Endothelial cell of umbilical vein (primary cell): Measurements from ENCODE around the gene MAPKAP1. TPM values are rescaled to one million over a fixed set of nuclear protein-coding genes. Genes with fewer than 3 reads are reported as not detected.

Source experiments
- BruUV-seq: library from RNA; stranded (reverse); fragments of 400-500 nt; replicated peaks from 2 replicates; lab custom pipeline; 2021; lab: Mats Ljungman, UMichigan
- CTCF ChIA-PET: fragments of 300-600, 350-600 bp; sonication (Branson Sonifier 250); formaldehyde crosslinking; loops from one replicate; lab custom pipeline; 2021; ENCODE audit warnings: antibody characterized with exemption, inconsistent platforms; lab: Charles Lee
- POLR2A ChIA-PET: fragments of 300-600, 350-600 bp; sonication (Branson Sonifier 250); formaldehyde crosslinking; loops from one replicate; lab custom pipeline; 2021; ENCODE audit warnings: antibody characterized with exemption, inconsistent platforms; lab: Charles Lee
- DNase-seq: peaks from one replicate; pipeline ENCODE4 v3.0.0-alpha.2; 2011; ENCODE audit warnings: low read depth, low spot score
- FAIRE-seq: peaks from 2 replicates; lab custom pipeline; 2011; peaks lifted over from hg19 to GRCh38; lab: Jason Lieb, UNC
- H2AFZ ChIP-seq: 2 replicates; pipeline ENCODE4 v1.6.0; 2012; ENCODE audit warnings: low read depth, low read length, control low read depth, inconsistent platforms
- H3K27ac ChIP-seq: 2 replicates; pipeline ENCODE4 v1.5.1; 2011; ENCODE audit warnings: low read depth, mild to moderate bottlenecking, control low read depth, low read length, moderate library complexity; ENCODE audit not compliant: insufficient read depth
- H3K27me3 ChIP-seq, 2 experiments: 2 replicates each; pipeline versions ENCODE4 v1.6.0 to v1.6.1; 2011; ENCODE audit warnings: low read length in 2 of 2, mixed read lengths in 1 of 2; ENCODE audit not compliant: control insufficient read depth in 2 of 2, insufficient read depth in 2 of 2
- H3K36me3 ChIP-seq, 2 experiments: 2 replicates in 1 of 2; 3 replicates in 1 of 2; pipeline ENCODE4 v1.5.1; 2011; ENCODE audit warnings: low read length in 2 of 2, mild to moderate bottlenecking in 1 of 2, moderate library complexity in 1 of 2; ENCODE audit not compliant: control insufficient read depth in 2 of 2, insufficient read depth in 2 of 2; ENCODE audit errors: extremely low read depth in 1 of 2
- H3K4me1 ChIP-seq: 3 replicates; pipeline ENCODE4 v1.5.1; 2011; ENCODE audit warnings: mild to moderate bottlenecking, low read length; ENCODE audit not compliant: control insufficient read depth, insufficient read depth; ENCODE audit errors: extremely low read depth
- H3K4me2 ChIP-seq: 2 replicates; pipeline ENCODE4 v1.6.1; 2011; ENCODE audit warnings: low read length, control low read depth, mixed read lengths; ENCODE audit not compliant: insufficient read depth
- H3K4me3 ChIP-seq, 3 experiments: fragments of 200-600 bp in 1 of 3; sonication (generic), shearing (Covaris generic) in 1 of 3; replicated peaks in 1 of 3; 2 replicates each; pipeline ENCODE4 v1.5.1; 2011 to 2016; ENCODE audit warnings: control low read depth in 3 of 3, low read length in 3 of 3, mild to moderate bottlenecking in 2 of 3, inconsistent platforms in 1 of 3, low read depth in 1 of 3, moderate library complexity in 1 of 3; ENCODE audit not compliant: insufficient read depth in 1 of 3
- H3K79me2 ChIP-seq: 2 replicates; pipeline ENCODE4 v1.6.0; 2012; ENCODE audit warnings: low read length, inconsistent platforms; ENCODE audit not compliant: control insufficient read depth, insufficient read depth
- H3K9ac ChIP-seq: replicated peaks from 2 replicates; pipeline ENCODE3; 2011; ENCODE audit warnings: low read length, control low read depth; ENCODE audit not compliant: insufficient read depth; ENCODE audit errors: extremely low read depth
- H3K9me1 ChIP-seq: replicated peaks from 3 replicates; pipeline ENCODE4 v1.6.0; 2011; ENCODE audit warnings: mild to moderate bottlenecking, low read length; ENCODE audit not compliant: control insufficient read depth, insufficient read depth; ENCODE audit errors: extremely low read depth
- H3K9me3 ChIP-seq: replicated peaks from 2 replicates; pipeline ENCODE4 v1.5.1; 2012; ENCODE audit warnings: low read length, inconsistent platforms; ENCODE audit not compliant: control insufficient read depth, insufficient read depth
- H4K20me1 ChIP-seq: replicated peaks from 2 replicates; pipeline ENCODE3; 2011; ENCODE audit warnings: mild to moderate bottlenecking, low read length; ENCODE audit not compliant: control insufficient read depth, insufficient read depth; ENCODE audit errors: extremely low read depth
- CTCF ChIP-seq, 2 donors: IDR thresholded peaks; 1 replicate in 1 of 2; 2 replicates in 1 of 2; pipeline ENCODE4 v1.5.1; 2011; ENCODE audit warnings: low read length in 2 of 2, mild to moderate bottlenecking in 2 of 2, moderate library complexity in 2 of 2, control low read depth in 1 of 2, inconsistent platforms in 1 of 2, low read depth in 1 of 2; ENCODE audit not compliant: insufficient read depth in 1 of 2; ENCODE audit errors: extremely low read depth in 1 of 2
- EZH2 ChIP-seq: IDR thresholded peaks from 2 replicates; pipeline ENCODE4 v1.6.1; 2012; ENCODE audit warnings: borderline replicate concordance, low read depth, mild to moderate bottlenecking, moderate library complexity, low read length, inconsistent platforms; ENCODE audit not compliant: severe bottlenecking
- FOS ChIP-seq: IDR thresholded peaks from 2 replicates; pipeline ENCODE4 v1.6.1; 2011; ENCODE audit warnings: mild to moderate bottlenecking, low read length, moderate library complexity, borderline replicate concordance; ENCODE audit not compliant: insufficient read depth
- GATA2 ChIP-seq: IDR thresholded peaks from 2 replicates; pipeline ENCODE4 v1.7.0; 2011; ENCODE audit warnings: low read depth, mild to moderate bottlenecking, moderate library complexity, mixed read lengths, low read length; ENCODE audit not compliant: insufficient read length, insufficient read depth
- JUN ChIP-seq: IDR thresholded peaks from 2 replicates; pipeline ENCODE4 v1.6.1; 2011; ENCODE audit warnings: borderline replicate concordance, low read depth; ENCODE audit not compliant: insufficient read length, insufficient read depth
- MYC ChIP-seq: IDR thresholded peaks from one replicate; pipeline ENCODE4 v1.6.1; 2011; ENCODE audit warnings: mild to moderate bottlenecking, low read depth, low read length
- POLR2A ChIP-seq: IDR thresholded peaks from 2 replicates; pipeline ENCODE4 v1.6.1; 2012; ENCODE audit warnings: low read depth, mild to moderate bottlenecking, control low read depth, low read length
- POLR2AphosphoS5 ChIP-seq: IDR thresholded peaks from 2 replicates; pipeline ENCODE4 v1.6.1; 2012; ENCODE audit warnings: low read depth, mild to moderate bottlenecking, control low read depth, low read length, moderate library complexity; ENCODE audit not compliant: insufficient read depth
- dilution Hi-C: fragments of 300-500 bp; cut with MboI; formaldehyde crosslinking; loops from one replicate; pipeline ENCODE4 v1.15.0; 2019; ENCODE audit warnings: low sequenced_read_pairs; ENCODE audit not compliant: extremely low pct_ligation_motif_present
- intact Hi-C: fragments of 100-400 bp; cut with micrococcal nuclease; formaldehyde crosslinking; loops from one replicate; pipeline ENCODE4 v1.10.0; 2022
- polyA plus RNA-seq, 4 experiments: library from polyadenylated mRNA; depleted of rRNA in 3 of 4; stranded (reverse) in 3 of 4; unstranded in 1 of 4; fragments of >200 nt; gene quantifications; 2 replicates each; pipeline versions ENCODE4 v1.2.1 to v1.2.3, GENCODE V29; 2011 to 2012; ENCODE audit warnings: missing spikeins in 1 of 4
- total RNA-seq: library from RNA; stranded (reverse); gene quantifications from 2 replicates; pipeline ENCODE4 v1.2.3, GENCODE V29; 2021
- TF ChIP-seq, protein P1 (sequence below): IDR thresholded peaks from 2 replicates; pipeline ENCODE4 v1.6.1; 2011; ENCODE audit not compliant: insufficient read depth, insufficient read length

The MAPKAP1 gene
- total and polyA plus RNA-seq, 2 donors (not counting 3 experiments of a cell fraction or from before 2014, with no cell fraction given) = 61.9 to 99.1 TPM

DNA sequence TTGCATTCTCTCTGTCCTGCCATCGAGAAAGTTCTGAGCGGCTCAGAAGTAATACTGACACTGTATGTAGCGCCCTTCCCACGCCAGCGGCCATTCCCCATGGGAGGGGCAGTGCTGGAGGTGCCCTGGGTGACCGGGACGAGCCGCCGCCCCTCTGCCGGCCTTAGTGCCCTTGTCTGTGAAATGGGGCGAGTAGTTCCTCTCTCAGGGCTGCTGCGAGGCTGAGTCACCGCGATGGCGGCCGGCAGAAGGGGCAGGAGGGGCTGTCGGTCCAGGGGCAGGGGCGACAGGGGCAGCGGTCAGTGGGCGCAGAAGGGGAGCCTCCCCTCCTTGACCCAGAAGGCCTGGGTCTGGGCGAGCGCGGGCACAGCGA lies 296.5 kb downstream of the MAPKAP1 start:
- Histone ChIP-seq H3K9me1 (no peaks in the 10 kb centered on the region), H2AFZ (no peak overlapping the region), H3K27me3 (no peaks in the 10 kb centered on the region), H3K27ac (no peak overlapping the region), H3K4me2 (no peak overlapping the region), H3K36me3 (no peaks in the 10 kb centered on the region), H4K20me1 (no peaks in the 10 kb centered on the region), H3K4me3 (no peak overlapping the region), H3K79me2 (no peaks in the 10 kb centered on the region), H3K9me3 (no peaks in the 10 kb centered on the region), H3K4me1 (peaks cover 3% of the 10 kb centered on the region), H3K9ac (no peak overlapping the region)
- dilution Hi-C loops (no loop called here), intact Hi-C loops (no loop called here)
- no TSS peak for BruUV-seq
- ChIA-PET CTCF (no interaction called here), POLR2A (no interaction called here)
- DNase-seq (no peak), FAIRE-seq (no peak)
- no peak for TF ChIP-seq GATA2
- no peak for TF ChIP-seq FOS
- TF ChIP-seq EZH2 = no peak
- TF ChIP-seq JUN = no peak
- no peak for TF ChIP-seq MYC
- no peak for TF ChIP-seq POLR2A
- TF ChIP-seq CTCF (IDR thresholded peaks at IDR 0.05; ENCODE audit: extremely low read depth in 1 of 2, insufficient read depth in 1 of 2, low read depth in 1 of 2, low read length in 2 of 2) = no peak
- TF ChIP-seq, protein P1, sequence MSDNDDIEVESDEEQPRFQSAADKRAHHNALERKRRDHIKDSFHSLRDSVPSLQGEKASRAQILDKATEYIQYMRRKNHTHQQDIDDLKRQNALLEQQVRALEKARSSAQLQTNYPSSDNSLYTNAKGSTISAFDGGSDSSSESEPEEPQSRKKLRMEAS = no peak
- TF ChIP-seq POLR2AphosphoS5 = no peak
